GM19025 (cell line): ENCODE data around the gene ZNF407.

Source experiments
- ATAC-seq: cut with Tn5 transposase; IDR thresholded peaks from one replicate; pipeline ENCODE4 v1.9.1; 2021; ENCODE audit warnings: mild to moderate bottlenecking, low read depth, moderate library complexity; ENCODE audit not compliant: unreplicated experiment

ZNF407 gene

DNA sequence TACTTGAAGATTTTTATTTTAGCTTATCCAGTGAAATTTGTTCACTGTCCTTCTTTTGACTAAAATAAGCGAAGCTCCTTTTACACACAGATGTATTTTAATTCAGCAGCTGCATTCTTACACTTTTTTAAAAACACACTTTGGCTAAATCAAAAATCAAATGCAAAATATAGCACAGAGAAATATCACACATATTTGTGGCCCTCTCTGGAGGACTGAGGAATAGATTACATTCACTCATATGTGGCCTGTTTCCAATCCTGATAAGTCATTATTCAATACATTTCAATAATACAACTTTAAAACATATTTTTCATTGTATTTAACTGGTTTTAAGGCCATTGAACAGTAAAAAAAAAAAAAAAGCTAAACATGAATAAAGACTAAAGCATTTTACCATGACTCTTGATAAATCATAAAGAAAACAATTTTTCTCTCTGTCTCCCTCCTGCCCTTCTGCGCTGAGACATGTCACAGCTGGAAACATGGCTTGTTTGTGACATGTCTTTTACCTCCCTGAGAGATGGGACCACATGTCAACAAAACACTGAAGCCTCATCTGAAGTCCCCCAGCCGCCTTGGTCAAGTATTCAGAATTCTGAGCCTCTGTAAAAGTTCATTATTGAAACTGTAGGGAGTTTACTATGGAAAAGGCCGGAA is 221.0 kb downstream of the ZNF407 start:
- no peak for ATAC-seq

DNA sequence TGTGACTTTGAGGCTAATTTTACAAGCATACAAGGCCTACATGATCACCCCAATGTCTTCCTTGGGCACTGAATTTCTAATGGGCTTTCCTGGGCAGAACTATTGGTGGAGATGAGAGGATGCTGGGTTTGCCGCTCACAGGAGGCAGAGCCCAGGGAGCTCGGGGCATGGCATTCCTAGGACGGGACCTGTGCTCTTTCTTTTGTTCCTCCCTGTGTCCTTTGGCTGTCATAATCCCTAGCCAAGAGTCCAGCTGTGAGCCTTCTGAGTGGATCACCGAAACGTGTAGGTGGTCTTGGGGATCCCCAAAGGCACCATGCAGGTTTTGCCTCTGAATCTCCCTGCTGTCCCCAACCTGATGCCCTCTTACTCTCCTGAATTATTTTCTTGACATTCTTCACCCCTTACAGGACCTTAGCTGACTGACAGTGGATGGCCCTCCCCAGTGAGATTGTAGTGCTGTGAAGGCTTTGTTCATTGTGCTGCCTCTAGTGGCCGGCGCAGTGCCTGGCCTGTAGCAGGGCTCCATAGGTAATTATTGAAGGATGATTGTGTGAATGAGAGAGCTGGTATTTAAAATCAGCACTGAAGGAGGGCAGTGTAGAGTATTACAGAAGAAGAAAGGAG is 221.9 kb downstream of the ZNF407 start:
- peak; percentile 89 for ATAC-seq

DNA sequence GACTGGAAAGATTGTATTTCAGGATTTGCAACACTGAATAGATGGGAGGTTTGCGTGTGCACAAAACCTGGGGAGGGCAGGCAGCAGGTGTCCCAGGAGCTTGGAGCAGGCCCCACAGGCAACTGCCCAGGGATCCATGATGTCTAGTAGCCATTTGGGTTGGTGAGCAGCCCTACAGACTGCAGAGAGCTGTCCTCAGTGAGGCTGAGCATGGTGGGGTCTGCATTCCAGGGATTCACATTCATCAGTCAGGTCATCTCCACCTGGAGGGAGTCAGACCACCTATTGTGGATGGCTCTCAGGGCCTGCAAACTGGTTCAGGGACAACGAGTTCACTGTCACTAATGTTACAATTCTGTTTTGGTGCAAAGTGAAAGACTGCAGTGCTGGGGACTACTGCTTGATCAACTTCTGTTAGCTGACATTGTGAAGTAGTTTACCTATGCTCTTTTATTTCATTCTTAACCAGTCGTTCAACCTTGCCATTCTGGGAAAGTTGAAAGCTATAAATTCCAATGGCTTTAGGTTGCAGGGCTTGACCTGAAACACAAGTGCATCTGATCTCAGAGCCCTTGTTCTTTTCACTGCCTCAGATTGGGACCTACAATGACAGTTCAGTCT is 222.6 kb downstream of the ZNF407 start:
- ATAC-seq, result no peak

DNA sequence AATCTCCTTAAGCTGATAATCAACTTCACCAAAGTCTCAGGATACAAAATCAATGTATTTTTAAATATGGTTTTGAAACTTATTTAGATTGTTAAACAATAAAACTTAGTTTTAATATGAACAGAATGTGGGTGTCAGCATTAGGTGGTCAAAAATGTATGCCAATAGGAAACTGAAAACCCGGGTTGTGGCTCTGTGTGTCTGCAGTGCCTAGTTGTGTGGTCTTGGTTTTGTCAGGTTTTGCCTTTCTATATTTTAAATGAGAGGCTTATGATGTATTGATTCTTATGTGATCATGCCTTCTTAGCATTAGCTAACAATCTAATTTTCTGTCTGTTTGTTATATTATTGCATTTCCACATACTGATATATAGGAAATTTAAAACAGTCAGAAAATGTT is 227.8 kb downstream of the ZNF407 start:
- ATAC-seq, result no peak

DNA sequence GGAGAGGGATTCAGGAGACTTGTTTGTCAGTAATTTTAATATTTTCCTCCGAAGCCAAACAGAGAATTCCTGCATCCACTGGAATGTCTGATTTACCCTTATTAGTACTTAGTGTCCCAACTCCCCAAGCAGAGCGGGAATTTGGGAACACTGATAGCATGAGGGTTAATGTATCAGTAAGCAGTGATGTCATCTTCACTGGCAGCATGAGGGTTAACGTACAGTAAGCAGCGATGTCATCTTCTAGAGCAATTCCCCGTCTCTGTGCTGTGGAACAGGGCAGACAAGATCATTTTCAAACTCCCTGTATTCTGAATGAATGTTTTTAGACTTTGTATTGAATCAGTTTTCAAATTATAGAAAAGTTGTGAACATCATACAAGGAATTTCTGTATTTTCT is 228.9 kb downstream of the ZNF407 start:
- no peak for ATAC-seq

DNA sequence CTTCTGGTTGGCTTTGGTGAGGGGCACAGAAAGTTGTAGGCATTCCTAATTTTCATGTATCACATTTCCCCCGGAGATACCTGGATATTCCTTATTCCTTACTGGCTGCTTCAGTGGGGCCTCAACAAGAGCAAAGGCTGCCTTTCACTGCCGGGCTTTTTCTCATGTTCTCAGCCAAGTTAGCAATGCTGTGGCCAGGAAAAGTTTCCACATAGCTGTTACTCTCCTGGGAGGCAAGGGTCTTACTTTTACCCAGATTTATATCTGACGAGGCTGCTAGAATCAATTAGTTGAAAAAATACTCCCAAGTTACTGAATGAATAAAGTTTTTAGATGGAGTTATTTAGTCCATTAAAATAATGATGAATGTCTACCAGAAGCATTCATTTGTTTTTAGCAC is 230.5 kb downstream of the ZNF407 start:
- no peak for ATAC-seq

DNA sequence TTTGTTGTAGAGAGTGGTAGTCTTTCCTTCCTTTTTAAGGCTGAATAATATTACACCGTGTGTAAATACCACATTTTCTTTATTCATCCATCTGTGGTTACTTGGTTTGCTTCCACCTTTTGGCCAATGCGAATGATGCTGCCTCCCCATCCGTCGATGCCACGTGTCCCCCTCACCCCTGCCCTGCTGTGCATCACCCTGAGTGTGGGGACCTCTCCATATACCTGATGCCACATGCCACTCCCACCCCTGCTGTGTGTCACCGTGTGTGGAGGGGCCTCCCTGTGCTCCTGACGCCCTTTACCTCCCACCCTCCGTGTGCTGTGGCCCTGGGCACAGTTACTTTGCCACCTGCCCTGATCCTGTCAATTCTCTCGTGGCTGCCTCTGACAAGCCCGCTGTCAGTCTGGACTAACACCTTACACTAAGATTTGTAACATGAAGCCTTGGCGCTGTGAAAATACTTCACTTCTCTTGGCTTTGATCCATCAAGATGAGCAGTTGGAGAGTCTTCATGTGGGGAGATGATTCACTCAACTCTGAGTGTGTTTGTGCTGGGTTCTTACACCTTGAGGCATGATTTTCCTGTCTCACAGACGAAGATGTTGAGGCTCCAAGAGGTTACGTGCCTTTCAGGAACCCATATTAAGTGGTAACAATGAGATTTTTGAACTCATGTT is 234.0 kb downstream of the ZNF407 start:
- no peak for ATAC-seq

DNA sequence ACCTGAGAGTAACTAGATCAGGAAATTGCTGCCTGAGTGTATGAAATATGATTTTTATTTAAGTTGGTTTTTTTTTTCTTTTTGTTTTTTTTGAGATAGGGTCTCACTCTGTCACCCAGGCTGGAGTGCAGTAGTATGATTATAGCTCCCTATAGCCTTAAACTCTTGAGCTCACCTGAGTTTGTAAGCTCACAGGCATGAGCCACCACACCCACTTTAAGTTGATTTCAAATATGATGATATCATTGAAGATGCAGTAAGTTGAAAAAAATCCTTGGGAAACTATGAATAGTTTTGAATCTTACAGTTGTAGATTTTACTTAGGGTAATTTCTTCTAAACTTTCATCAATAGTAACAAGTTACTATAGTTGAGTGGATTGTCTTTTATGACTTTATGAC is 234.7 kb downstream of the ZNF407 start:
- ATAC-seq, result no peak

DNA sequence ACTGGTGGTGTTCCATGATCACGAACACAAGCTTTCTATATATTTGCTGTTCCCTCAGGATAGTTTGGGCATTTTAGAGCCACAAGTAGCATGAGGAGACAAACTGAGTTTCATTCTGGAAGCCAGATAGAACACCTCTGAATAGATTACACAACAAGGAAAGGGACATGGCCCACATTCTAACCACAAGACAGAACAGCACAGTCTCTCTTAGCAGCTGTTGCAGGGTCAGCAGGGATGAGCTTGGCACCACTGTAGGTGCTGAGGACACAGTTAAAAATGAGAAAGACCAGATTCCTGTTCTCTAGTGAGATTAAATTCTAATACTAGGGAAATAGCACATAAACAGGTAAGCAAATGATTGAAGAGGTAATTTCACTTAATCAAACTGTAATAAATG is 235.3 kb downstream of the ZNF407 start:
- no peak for ATAC-seq

DNA sequence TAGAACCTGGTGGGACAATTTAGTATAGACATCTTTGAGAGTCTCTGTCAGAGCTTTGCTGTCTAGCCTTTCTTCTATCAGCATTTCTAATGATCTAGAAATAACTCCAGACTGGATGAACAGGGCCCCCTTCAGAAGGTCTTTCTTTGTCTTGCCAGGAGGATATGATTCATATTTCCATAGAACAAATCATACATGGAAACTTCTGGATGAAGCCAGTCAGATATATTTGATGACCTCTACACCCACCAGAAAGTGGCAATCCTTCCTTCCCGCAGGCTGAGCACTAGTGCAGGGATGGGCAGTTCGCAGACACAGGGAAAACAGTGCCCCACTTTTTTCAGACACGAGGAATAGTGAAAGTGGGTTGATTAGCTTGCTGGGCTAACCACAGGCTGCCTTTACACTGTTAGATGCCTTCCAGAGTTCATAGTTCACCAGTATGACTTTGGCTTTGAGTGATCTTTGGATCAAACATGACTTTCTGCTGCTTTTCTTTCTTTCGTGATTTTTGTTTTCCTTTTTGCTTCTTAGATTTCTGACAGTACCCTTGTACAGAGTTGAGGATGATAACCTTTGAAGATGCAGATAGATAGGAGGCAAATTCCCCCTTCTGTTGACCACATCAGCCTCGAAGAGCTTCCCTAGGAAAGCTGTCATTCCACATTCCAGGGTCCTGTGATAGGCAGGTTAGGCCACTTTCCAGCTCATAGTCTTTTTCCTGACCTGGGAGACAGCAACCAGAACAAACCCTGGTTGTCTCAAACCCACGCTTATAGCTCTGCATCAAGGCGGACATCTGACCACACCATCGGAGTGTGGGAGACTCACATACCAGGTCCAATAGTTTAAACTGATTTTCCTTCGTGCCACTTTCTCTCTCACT is 237.0 kb downstream of the ZNF407 start:
- ATAC-seq, result no peak

DNA sequence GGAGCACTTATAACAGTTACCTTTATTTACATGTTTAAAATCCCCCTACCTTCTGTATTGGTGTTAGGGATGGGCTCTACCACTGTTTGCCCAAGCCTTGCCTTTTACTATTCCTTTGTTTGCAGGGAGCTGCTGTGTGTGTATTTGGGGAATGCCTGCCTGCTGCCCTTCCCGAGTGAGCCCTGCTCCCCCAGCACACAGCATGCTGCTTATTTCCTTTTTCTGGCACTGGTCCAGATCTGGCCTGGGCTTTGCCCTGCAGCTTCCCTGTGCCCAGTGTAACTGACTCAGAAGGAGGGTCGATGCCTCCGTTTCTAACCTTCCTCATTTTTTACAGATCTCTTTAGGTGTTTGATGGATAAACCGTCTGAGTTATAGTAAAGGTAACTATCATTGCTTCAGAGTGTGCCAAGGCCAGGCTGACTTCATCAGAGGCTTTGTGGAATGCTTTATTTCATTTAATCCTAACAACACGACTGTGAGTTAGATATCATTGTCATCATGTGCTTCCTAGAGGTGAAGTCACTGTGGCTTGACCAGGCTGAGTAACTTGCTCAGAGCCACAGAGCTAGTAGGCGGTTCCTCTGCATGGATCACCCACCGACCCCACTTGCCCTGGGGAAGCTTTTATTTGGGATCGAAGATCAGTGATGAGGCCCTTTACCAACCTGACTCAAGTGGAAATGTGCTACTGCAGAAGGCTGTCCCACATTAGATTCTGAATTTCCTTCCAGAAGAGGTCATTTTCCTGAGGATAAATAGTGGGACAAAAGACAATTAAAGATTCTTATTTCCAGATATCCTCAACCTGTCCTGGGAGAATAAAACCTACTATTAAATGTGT is 238.8 kb downstream of the ZNF407 start:
- ATAC-seq, result no peak

DNA sequence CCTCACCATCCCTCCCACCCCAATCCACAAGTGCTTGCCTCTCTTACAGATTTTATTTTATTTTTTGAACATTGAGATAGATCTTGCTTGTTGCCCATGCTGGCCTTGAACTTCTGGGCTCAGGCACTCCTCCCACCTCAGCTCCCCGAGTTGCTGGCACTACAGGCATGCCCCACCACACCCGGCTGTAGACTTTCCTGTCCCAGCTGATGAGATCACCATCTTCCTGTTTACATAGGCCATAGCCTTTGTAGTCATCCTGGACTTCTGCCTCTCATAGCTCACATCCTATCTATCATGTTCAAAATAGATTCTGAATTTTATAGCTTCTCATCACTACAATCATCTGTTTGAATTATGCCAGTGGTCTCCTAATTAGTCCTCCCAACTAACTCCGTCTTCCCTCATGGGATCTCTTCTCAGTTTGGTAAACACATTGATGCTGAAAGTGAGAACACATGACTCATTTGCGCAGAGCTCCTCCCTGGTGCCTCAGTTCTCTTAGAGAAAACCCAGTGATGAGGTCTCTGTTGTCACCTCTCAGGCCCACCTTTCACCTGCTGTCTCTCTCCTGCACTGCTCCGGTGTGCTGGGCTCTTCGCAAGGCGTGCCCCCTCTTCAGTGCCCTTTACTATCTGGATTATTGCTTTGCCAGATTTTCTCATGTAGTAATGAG is 243.0 kb downstream of the ZNF407 start:
- no peak for ATAC-seq

DNA sequence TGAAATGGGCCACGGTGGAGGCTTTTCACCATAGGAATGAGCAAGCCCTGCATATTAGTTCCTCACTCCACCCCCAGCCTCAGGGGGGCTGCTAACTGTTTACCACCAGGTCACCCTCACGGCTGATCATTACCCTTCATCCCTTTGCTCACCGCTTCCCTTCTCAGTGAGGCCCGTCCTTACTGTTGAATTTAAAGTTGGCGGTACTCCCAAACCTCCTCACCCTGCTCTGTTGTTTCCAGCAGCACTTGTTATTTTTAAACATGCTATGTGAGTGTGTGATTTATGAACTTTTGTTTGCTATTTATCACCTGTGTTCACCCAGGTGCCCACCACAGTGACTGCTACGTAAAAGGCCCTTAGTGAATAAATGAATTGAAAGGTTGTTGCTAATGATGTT is 243.6 kb downstream of the ZNF407 start:
- ATAC-seq, result no peak

DNA sequence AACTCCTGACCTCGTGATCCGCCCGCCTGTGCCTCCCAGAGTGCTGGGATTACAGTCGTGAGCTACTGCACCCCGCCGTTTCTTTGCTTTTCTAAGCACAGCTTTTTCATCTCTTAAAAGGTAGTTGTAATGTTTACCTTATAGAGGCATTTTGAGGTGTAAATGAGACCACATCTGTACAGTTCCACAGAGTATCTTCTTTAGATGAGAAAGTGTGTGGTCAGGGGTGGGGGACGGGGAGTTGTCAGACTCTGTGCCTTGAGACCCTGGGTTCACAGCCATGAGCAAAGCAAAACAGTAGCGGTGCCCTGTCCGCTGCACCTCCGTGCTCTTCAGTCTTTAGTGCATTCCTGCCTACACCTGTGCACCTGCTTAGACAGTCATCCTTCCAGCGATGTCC is 251.6 kb downstream of the ZNF407 start:
- ATAC-seq, result no peak

DNA sequence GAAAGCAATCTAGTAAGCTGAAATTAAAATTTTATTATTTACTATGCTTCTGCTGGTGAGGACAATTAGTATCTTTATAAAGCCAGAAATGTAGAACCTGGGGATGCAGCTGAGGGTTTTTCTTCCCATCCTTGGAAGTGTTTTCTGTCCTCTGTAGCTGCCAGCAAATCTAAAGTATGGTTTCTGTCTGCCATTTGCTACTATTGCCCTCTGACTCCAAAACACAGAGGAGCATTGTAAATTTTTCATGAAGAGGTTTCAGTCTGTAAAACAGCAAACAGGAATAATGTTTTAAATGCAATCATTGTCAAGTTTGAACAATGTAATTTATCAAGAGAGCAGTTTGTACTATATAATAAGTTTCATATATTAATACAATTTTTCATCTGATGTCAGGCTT is 258.8 kb downstream of the ZNF407 start:
- ATAC-seq, result no peak

DNA sequence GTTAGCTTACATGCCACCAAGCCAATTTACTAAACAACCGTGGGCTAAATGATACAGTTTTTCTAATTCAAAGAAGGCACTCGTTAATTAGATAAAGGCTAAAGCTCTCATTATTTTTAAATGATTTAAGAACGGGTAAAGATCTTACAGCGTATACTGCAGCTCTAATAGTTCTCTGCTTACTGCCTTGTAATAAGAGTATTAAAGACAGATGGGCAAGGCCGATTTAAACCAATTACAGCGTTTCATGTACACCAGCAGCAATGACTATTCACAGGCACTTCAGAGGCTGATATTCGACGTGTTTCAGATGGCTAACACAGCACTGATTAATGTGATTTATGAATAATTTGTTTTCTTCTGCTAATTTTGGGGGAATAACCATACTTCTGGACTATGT is 259.3 kb downstream of the ZNF407 start:
- no peak for ATAC-seq

DNA sequence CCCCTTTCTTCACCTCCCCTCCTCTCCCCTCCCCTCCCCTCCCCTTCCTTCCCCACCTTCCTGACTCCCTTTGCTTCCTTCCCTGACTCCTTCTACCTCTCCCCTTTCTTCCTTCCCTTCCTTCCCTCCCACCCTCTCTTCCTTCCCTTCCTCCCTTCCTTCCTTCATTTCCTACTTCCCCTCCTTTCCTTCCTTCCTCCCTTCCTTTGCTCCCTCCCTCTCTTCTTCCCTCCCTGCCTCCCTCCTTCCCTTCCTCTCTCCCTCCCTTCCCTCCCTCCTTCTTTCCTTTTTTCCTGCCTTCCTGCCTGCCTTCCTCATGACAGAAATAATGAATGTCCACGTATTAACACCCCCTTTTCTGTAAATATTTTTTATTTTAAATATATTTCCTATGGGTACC is 260.2 kb downstream of the ZNF407 start:
- ATAC-seq, result no peak

DNA sequence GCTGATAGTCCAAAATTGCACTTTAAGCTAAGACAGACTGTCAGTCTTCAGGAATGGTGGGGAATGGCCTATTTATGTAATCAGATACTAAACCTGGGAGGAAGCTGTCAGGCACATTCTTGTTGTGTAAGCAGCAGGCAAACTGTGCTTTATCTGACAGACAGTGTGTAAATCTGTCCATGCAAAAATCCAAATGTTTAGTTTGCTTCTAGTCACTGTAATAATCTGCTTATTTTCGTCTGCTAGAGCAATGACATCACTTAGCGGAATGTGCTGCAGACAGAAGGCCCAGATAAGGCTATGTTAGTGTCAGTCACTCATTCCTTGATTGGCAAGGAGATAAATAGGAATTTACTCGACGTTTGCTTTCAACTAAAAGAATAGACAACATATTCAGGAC is 263.5 kb downstream of the ZNF407 start:
- ATAC-seq, result no peak

DNA sequence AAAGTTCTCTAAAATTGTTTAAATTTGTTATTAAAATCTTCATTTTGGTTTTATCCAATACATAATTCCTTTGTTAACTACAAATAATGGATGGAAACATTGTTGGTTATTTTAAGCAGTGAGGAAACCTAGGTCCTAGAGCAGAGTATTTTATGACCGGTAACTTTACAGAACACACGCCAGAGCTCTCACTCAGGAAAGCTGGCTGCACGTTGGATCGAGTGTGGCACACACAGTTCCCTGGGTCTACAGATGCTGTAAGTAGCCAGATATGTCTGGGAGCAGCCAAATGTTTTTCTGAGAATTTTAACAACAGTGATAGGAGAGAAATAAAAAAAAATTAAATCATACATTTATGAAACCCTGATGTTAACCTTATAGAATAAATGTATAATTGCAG is 264.4 kb downstream of the ZNF407 start:
- no peak for ATAC-seq
